Measurements from ENCODE around the gene CYSLTR2.

CYSLTR2 gene

GRCh38 chr13:48631441-48631840 lies 22.3 kb upstream of the CYSLTR2 start:
- TF ChIP-seq CTCF (IDR thresholded peaks at IDR 0.05; ENCODE audit: insufficient read depth, low read length, poor library complexity, severe bottlenecking) (no peak), EZH2phosphoT487 (conservative IDR thresholded peaks at IDR 0.05; ENCODE audit: low read length) (no peak)
- Histone ChIP-seq H3K36me3 (ENCODE audit: low read length) (no peaks in the 10 kb centered on the region), H3K9me2 (replicated peaks; ENCODE audit: insufficient read depth, low read length) (no peaks in the 10 kb centered on the region), H3K27ac (ENCODE audit: low read depth, low read length) (no peak overlapping the region), H3K9ac (ENCODE audit: low read length) (no peak overlapping the region), H3F3A (ENCODE audit: insufficient read depth) (no peaks in the 10 kb centered on the region), H4K20me1 (ENCODE audit: low read depth, low read length) (no peaks in the 10 kb centered on the region), H3K9me3 (ENCODE audit: insufficient read depth, low read length) (peaks cover 8% of the 10 kb centered on the region; the same call in 1 of the 2 replicates), H3K4me3 (ENCODE audit: insufficient read depth, low read length, poor library complexity, severe bottlenecking) (no peak overlapping the region), H2AFZ (ENCODE audit: low read depth, low read length, severe bottlenecking) (no peak overlapping the region), H3K27me3 (ENCODE audit: low read length) (no peaks in the 10 kb centered on the region), H3K4me2 (ENCODE audit: low read depth, low read length, poor library complexity, severe bottlenecking) (no peak overlapping the region), H3K79me2 (ENCODE audit: insufficient read depth, low read length) (no peaks in the 10 kb centered on the region)

- Histone ChIP-seq H3K9me2 (replicated peaks; ENCODE audit: insufficient read depth, low read length) (no peaks in the 10 kb centered on the region), H4K20me1 (ENCODE audit: low read depth, low read length) (no peaks in the 10 kb centered on the region), H3K9ac (ENCODE audit: low read length) (no peak overlapping the region), H3K27me3 (ENCODE audit: low read length) (no peaks in the 10 kb centered on the region), H3K36me3 (ENCODE audit: low read length) (no peaks in the 10 kb centered on the region), H3K4me3 (ENCODE audit: insufficient read depth, low read length, poor library complexity, severe bottlenecking) (no peak overlapping the region), H3K9me3 (ENCODE audit: insufficient read depth, low read length) (peaks cover 11% of the 10 kb centered on the region; the same call in 1 of the 2 replicates), H3K27ac (ENCODE audit: low read depth, low read length) (no peak overlapping the region), H3K4me2 (ENCODE audit: low read depth, low read length, poor library complexity, severe bottlenecking) (no peak overlapping the region), H2AFZ (ENCODE audit: low read depth, low read length, severe bottlenecking) (no peak overlapping the region), H3K79me2 (ENCODE audit: insufficient read depth, low read length) (no peaks in the 10 kb centered on the region), H3F3A (ENCODE audit: insufficient read depth) (no peaks in the 10 kb centered on the region)
- TF ChIP-seq CTCF (IDR thresholded peaks at IDR 0.05; ENCODE audit: insufficient read depth, low read length, poor library complexity, severe bottlenecking): no peak
- no peak for TF ChIP-seq EZH2phosphoT487 (conservative IDR thresholded peaks at IDR 0.05; ENCODE audit: low read length)
Measured at GRCh38 chr13:48633700-48634099, 20.0 kb upstream of the CYSLTR2 start.

- no peak overlapping the region for H3K4me2 ChIP-seq (ENCODE audit: low read depth, low read length, poor library complexity, severe bottlenecking)
- no peaks in the 10 kb centered on the region for H3K27me3 ChIP-seq (ENCODE audit: low read length)
- no peaks in the 10 kb centered on the region for H3K79me2 ChIP-seq (ENCODE audit: insufficient read depth, low read length)
- H3K9ac ChIP-seq (ENCODE audit: low read length): no peak overlapping the region
- TF ChIP-seq EZH2phosphoT487 (conservative IDR thresholded peaks at IDR 0.05; ENCODE audit: low read length): no peak
- no peak for TF ChIP-seq CTCF (IDR thresholded peaks at IDR 0.05; ENCODE audit: insufficient read depth, low read length, poor library complexity, severe bottlenecking)
- H3F3A ChIP-seq (ENCODE audit: insufficient read depth): no peaks in the 10 kb centered on the region
- no peaks in the 10 kb centered on the region for H4K20me1 ChIP-seq (ENCODE audit: low read depth, low read length)
- peaks cover 11% of the 10 kb centered on the region; the same call in 1 of the 2 replicates for H3K9me3 ChIP-seq (ENCODE audit: insufficient read depth, low read length)
- H3K9me2 ChIP-seq (replicated peaks; ENCODE audit: insufficient read depth, low read length): no peaks in the 10 kb centered on the region
- H2AFZ ChIP-seq (ENCODE audit: low read depth, low read length, severe bottlenecking): no peak overlapping the region
- H3K36me3 ChIP-seq (ENCODE audit: low read length): no peaks in the 10 kb centered on the region
- H3K27ac ChIP-seq (ENCODE audit: low read depth, low read length): no peak overlapping the region
- no peak overlapping the region for H3K4me3 ChIP-seq (ENCODE audit: insufficient read depth, low read length, poor library complexity, severe bottlenecking)
Measured at GRCh38 chr13:48634636-48635035, 19.1 kb upstream of the CYSLTR2 start.

Measured in SU-DHL-6 (cell line).